Kidney glomerular epithelial cell (primary cell): ENCODE results near the gene HSPA6.
"Not testable (repeated sequence)": the region's sequence is repeated elsewhere in the genome, so short reads cannot be mapped to it uniquely, and the experiment has no call there.

Experiments
- DNase-seq: peaks from one replicate; lab custom pipeline; 2025; lab: John Stamatoyannopoulos, UW

HSPA6 gene

DNA sequence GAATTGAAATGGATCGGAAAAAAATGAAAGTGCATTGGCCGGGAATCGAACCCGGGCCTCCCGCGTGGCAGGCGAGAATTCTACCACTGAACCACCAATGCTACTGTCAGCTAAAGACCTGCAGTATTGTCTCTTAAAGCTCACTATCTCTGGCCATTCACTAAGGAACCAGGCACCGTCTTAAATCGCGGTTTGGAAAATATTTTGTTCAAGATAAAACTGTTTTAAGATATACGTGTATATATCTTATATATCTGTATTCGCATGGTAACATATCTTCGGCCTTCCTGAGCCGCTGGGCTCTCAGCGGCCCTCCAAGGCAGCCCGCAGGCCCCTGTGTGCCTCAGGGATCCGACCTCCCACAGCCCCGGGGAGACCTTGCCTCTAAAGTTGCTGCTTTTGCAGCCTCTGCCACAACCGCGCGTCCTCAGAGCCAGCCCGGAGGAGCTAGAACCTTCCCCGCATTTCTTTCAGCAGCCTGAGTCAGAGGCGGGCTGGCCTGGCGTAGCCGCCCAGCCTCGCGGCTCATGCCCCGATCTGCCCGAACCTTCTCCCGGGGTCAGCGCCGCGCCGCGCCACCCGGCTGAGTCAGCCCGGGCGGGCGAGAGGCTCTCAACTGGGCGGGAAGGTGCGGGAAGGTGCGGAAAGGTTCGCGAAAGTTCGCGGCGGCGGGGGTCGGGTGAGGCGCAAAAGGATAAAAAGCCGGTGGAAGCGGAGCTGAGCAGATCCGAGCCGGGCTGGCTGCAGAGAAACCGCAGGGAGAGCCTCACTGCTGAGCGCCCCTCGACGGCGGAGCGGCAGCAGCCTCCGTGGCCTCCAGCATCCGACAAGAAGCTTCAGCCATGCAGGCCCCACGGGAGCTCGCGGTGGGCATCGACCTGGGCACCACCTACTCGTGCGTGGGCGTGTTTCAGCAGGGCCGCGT lies at the start of gene HSPA6:
Gene HSPA6, plus strand, starts transcription at position 724 of the 925 bp plus-strand sequence. Its CDS starts 119 bp downstream, at position 843.
- peak; percentile 93 for DNase-seq

GRCh38 chr1:161477711-161478110 lies 46.6 kb upstream of the HSPA6 start:
- DNase-seq, result not testable (repeated sequence)

DNA sequence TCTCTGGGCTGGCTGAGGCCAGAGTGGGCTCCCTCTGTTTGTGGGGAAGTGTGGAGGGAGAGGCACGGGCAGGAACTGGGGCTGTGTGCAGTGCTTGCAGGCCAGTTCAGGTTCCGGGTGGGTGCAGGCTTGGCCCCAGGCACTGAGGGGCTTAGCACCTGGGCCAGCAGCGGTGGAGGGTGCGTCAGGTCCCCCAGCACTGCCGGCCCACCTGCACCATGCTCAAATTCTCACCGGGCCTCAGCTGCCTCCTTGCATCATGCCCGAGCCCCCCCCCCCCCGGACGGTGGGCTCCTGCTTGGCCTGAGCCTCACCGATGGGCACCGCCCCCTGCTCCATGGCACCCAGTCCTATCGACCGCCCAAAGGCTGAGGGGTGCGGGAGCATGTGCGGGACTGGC lies 45.4 kb upstream of the HSPA6 start:
- no peak for DNase-seq

DNA sequence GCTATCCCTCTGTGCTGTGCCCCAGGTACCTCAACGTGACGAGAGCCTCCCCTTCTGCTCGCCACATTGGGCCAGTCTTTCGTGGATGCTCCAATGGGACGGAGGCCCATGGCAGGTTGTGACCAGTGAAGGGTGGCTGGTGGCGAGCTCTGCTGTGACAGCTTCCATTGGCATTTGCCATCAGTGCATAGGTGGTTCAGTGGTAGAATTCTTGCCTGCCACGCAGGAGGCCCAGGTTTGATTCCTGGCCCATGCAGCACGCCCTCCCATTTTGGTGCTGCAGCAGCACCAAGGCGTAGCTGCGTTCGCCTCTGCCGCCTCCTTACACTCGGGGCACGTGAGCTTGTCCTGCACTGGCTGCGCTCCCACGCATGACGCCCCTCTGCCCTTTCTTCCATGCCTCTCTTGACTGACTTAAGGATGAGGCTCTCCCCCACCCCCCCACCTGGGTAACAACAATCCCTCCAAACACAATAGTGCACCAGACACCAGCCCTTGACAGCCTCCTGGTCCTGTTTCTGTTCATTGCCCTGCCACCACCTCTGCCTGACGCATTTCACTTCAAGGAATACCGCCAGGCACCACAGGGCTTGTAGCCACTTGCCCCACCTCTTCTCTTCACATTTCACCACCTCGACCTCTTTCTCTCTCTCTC lies 43.8 kb upstream of the HSPA6 start:
- no peak for DNase-seq

- no peak for DNase-seq
These were observed 42.5 kb upstream of the HSPA6 start for GRCh38 chr1:161481624-161482392.

DNA sequence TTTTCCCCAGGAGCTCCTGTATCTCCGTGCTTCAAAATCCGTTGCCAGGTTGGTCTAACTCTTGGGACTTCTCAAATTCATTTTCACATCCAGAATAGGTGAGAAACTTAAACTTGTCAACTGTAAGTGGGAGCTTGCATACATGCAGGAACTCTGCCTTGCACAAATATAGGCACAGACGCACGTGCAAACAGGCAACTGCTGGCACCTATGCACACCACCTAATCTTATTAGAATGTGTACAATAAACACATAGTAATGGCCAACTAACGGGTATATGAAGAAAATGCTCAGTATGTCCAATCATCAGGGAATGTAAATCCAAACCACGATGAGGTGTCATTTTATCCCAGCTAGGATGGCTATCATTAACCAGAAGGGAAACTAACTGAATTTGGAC lies 41.7 kb upstream of the HSPA6 start:
- DNase-seq, result no peak

DNA sequence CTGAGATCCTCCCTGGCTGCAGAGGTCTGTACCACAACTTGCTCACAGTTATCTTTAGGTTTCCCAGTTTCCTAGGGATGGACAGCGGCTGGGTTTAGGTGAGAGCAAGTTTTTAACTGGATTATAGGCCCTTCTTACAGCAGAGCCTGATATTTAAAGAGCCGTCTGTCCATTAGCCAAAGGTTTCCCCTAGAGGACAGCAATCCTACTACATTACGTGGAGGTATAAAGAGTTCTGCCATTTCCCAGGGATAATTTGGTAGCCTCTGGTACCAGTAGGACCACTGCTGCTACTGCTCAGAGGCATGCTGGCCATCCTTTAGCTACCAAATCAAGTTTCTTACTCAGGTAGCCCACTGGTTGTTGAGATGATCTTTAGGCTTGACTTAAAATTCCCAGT lies 41.0 kb upstream of the HSPA6 start:
- DNase-seq, result no peak

- no peak for DNase-seq
These were observed 39.7 kb upstream of the HSPA6 start for GRCh38 chr1:161484613-161485012.

- DNase-seq, result peak; percentile 44
These were observed 37.3 kb upstream of the HSPA6 start for GRCh38 chr1:161486806-161487741.

DNA sequence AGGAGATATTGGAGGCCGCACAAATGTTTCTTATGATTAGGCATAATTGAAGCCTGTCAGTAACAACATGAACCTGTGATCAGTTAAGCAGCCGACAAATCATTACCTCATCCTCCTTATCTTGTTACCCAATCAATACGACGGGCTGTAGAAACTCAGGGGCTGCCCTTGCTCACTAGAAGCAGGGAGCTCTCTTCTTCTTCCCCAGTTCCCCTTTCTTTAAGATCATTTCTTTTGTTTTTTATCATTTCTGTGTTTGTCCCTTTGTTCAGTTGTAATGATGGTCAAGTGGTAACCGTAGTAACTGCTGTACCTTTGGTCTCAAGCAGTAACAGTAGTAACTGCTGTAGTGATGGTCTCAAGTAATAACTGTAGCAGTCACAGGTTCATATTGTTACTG lies 32.9 kb upstream of the HSPA6 start:
- no peak for DNase-seq

- no peak for DNase-seq
These were observed 31.5 kb upstream of the HSPA6 start for GRCh38 chr1:161492827-161493226.

DNA sequence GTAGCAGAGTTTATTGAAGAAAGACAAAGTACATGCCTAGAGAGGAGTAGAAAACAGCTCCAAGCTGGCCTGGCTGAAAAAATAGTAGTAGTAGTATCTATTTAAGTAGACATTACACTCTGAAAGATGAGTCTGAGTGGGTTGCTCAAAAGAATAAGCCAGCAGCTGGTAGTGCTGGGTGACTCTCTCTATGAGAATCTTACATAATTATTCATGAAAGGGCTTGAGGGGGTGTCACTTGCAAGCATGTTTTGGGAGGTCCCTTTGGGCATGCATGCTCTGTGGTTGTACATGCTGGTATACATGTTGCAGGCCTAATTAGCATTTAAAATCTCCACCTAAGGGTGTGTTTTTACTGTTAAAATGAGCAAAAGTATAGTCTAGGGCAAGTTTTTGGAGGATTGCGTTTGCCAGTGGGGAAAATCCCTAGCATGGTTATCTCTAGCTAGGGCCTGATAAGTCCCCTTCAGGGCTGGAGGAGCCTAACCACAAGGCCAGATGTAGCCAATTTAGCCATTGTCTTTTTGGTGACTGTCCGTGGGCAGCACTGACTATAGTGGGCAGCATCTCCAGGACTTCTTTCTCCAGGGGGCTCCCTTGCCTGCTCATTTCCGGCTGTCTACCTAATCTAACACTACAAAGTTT lies 30.1 kb upstream of the HSPA6 start:
- DNase-seq, result no peak

- no peak for DNase-seq
These were observed 28.9 kb upstream of the HSPA6 start for GRCh38 chr1:161495490-161495889.

- no peak for DNase-seq
These were observed 26.4 kb upstream of the HSPA6 start for GRCh38 chr1:161497961-161498360.

GRCh38 chr1:161498646-161499045 lies 25.7 kb upstream of the HSPA6 start:
- no peak for DNase-seq

DNA sequence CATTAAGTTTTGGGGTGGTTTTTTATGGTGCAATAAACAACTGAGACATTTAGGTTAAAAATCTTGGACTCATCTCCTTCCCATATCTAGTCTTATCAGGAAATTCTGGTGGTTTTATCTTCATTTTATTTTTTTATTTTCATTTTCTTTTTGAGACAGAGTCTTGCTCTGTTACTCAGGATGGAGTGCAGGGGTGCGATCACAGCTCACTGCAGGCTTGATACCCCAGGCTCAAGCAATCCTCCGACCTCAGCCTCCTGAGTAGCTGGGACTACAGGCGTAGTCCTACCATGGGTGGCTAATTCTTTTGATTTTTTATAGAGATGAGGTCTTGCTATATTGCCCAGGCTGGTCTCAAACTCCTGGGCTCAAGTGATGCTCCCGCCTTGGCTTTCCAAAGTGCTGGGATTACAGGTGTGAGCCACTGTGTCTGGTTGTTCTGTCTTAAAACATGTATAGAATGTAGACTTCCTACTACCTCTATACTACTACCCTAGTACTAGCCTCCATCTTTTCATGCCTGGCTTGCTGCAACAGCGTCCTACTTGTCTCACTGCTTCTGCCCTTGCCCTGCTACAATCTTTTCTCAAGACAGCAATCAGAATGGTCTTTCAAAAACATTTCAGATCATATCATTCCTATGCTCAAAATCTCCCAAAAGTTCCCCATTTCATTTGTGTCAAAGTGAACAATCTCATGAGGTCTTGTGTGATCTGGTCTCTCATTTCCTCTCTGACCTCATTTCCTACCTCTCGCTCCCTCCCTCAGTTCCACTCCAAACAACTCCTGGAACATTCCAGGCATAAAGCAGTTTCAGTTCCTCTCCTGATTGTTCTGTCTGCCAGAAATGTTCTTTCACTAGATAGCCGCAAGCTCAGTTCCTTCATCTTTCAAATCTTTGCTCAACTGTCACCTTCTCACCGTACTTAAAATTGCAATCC lies 25.0 kb upstream of the HSPA6 start:
- DNase-seq, result no peak

- no peak for DNase-seq
These were observed 23.1 kb upstream of the HSPA6 start for GRCh38 chr1:161501234-161501633.

- DNase-seq, result no peak
These were observed 22.2 kb upstream of the HSPA6 start for GRCh38 chr1:161502181-161502580.

DNA sequence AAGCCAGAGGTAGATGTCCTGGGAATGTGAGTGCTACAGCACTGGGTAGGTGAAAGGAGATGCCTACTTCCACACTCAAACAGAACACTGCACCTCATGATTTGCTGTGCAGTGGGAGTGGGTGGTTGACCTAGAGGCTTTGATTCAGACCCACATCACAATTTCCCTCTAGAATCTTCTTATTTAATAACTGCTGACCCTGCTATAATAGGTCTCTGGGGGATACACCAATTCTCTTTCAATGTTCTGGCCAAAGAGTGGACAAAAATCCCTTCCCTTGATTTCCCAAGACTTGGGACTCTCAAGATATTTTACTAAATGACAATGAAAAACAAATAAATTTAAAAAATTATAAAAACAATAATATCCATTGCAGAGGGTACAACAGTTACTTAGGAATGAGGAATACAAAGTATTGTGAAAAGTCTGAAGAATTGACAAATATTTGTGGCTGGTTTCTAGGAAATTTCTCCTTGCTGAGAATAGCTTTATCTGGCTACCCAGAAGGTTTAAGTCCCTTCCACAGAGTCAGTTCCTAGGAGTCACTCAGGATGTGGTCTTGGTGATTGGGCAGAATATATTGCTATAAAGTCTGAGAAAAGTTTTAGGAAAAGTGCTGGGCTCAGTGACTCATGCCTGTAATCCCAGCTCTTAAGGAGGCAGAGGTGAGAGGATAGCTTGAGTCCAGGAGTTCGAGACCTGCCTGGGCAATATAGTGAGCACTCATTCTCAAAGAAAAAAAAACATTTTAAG lies 21.5 kb upstream of the HSPA6 start:
- no peak for DNase-seq
